GM11168 (cell line): ENCODE results near the gene ZFC3H1.

Experiments used
- in situ Hi-C: fragments of 300-500 bp; cut with MboI; formaldehyde crosslinking; loops from one replicate; pipeline ENCODE4 v1.12.0; 2022; ENCODE audit warnings: low sequenced_read_pairs; ENCODE audit not compliant: unreplicated experiment

Gene ZFC3H1

DNA sequence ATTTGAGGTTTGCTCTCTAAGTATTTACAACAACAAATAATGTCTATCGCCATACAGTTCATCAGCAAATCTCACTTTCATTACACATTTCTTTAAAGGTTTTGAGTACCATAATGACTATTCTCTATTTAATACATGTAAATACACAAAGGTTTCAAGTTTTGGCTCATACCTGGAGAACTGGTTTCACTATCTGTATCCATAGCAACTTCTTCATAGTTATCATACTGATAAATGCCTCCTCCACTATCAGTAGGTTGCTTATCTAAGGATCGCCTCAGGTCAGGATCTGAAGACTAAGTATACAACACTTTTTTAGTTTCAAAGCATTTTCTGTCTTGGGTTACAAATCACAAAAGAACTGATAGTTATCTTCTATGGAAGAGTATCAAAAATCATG, 21.4 kb downstream of the ZFC3H1 start:
- in situ Hi-C loops, result no loop called here

DNA sequence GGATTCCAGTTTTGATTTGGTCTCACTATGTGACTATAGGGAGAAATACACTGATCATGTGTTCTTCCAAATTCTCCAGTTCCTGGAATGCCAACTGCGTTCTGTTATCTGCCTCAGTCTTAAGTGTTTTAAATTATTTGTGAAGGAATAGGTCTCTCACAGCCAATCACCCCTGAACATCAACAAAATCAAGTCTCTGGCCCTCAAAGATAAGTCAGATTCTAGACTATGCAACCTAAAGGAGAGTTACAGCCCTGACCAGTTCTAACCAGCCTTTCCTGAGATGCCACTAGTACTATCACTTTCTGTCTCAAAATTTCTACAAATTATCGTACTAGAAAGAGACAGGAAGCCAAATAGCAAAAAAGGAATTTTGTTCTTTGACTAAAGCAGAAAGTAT, 22.3 kb downstream of the ZFC3H1 start:
- in situ Hi-C loops, result no loop called here

DNA sequence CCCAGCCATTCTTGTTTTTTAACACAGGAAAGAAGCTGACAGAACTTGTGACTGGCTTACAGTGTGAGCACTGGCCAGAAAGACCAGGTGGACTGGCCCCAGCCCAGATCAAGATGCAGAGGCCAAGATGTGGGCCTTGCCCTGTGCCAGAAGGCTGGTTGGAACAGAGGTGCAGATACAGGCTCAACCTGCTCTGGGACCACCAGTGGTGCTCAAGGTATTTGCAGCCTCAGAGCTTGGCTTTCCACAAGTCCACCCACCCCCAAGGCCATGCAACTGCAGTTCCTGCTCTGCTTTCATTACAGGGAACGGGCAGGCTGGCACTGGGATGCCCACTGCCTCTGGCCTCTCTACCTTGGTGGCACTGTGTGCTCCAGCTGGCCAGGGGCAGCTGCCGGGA, 23.3 kb downstream of the ZFC3H1 start:
- in situ Hi-C loops, result no loop called here

DNA sequence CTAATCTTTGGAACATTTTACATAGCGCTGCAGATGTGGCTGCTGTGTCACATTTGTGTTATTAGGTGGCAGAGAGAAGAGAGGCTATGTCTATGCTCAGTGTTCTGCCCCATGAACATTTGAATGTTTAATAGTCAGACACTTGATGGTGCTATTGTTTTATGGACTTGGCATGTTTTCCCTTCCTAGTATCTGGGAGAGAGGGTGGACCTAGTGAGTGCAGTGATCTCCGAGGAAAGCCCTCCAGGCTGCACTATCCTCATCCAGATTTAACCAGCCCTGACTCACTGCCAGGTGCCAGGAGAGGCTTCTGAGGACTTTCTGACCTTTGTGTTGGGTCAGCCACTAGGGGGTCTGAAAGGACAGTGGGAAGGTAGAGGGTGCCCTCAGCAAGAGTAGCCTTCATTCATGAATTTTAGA, 24.3 kb downstream of the ZFC3H1 start:
- in situ Hi-C loops, result no loop called here

DNA sequence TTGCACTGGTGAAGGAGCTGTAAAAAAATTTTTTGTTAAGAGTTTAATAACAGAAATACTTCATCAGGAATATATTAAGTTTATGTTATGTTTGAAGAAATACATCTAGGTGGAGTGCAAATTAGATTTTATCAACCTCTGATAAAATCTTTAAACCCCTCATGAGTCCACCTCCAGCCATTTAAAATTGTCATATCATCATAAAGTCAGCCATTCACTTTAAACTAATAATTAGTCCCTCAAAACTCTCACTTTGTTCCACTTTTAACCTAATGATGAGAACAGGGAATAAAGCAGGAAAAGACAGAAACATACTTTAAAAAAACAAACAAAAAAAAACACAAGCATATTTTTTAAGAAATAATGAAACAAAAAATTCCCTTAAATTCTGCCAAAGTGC, 25.1 kb downstream of the ZFC3H1 start:
- in situ Hi-C loops, result no loop called here

DNA sequence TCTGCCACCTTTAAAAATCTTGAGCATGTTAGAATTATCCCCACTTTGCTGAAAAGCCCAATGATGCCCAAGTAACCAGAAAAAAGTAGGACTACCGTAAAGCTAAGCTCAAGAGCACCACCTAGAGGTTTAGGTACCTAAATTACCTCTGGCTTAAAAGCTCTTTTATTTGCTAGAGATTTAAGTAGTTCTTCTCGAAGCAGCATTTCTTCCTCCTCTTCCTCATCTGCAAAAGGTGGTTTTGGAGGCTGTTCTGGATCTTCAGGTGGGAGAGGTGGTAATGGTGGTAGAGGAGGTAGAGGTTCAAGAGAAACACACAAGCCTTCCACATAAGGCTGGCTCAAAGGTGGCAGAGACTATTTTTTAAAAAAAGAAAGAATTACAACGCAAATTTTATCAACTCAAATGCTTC, 26.9 kb downstream of the ZFC3H1 start:
- in situ Hi-C loops, result no loop called here

DNA sequence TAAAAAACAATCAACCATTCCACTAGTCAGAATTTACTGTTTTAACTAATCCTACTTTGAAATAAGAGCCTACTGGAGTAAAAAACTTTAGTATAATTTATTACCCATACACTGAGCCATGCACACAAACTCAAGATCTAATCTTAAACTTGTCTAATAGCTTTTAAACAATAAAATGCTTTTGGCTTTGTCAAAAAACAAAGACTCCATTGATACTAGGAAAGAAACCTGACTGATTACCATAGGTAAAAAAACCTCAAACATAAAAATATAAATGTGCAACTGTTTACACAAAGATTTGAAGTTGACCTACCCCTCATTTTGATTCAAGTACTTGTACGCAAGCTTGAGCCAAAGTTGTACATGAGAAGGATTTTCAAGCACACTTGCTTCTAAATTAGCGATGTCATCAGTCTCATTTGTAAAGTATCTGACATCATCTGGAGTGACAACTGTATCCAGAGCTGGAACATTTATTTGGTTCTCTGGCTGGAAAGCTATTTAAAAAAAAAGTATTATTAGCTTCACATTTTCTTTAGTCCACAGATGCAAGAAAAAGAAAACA, 36.1 kb downstream of the ZFC3H1 start:
- in situ Hi-C loops, result no loop called here

DNA sequence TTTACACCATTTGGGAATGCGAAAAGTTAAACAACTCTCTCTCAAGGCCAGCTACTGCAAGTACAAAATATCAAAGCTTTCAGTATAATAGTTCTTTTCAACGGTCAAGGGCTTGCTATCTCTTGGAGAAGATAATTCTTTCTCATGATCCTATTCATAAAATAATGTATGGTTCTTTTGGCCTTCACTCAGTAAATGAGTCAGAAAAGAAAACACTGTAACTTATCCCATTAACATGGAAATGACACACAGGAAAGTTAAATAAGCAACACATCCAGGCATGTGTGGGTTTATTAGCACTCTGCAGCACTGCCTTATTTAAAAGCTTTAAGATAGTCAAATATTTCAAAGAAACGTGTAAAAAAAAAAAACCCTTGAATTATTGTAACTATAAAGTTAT, 36.9 kb downstream of the ZFC3H1 start:
- in situ Hi-C loops, result no loop called here

DNA sequence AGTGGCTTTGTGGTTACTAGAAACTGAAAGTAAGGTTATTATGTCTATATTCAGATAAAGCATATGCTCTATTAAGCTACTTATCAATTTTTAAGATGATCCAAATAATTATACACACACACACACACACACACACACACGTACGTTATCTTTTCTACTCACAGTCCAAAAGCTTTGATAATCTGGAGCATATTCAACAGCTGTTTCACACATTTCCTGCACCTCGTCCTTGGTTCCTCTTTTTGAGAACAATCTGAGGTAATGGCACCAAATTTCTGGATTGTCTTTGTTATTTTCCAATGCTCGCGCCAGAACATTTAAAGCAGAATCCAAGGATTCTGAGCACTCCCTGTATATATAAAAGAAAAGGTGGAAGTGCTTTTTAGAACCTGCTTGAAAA, 37.5 kb downstream of the ZFC3H1 start:
- in situ Hi-C loops, result no loop called here

DNA sequence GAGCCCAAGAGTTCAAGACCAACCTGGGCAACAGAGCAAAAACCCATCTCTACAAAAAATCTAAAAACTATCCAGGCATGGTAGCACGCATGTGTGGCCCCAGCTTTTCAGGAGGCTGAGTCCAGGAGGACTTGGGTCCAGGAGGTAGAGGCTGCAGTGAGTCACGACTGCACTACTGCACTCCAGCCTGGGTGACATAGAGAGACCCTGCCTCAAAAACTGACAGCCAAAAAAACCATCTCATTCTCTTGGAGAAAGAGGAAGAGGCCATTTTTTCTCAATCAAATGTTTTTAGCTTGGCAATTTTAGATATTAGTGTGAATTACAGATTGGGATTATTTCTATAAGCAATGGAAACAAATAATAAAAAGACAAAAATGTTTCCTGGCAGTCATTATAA, 38.2 kb downstream of the ZFC3H1 start:
- in situ Hi-C loops, result no loop called here

DNA sequence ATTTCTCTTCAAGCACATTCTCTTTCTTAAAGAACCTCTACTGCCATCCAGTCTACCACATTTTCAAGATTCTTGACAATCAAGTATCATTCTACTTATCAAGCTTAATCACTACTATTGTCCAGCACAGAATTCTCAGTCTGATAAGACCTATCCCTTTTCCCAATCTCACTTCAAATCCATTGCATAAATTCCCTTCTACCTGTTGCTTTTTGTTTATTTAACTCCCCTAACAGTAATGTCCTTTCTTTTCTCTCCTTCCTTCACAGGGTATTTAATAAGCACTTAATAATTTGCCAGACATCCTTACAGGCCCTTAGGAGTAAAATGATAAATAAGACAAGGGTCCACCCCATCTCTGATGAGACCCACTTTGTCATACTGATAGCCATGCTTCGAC, 41.7 kb downstream of the ZFC3H1 start:
- in situ Hi-C loops, result no loop called here

DNA sequence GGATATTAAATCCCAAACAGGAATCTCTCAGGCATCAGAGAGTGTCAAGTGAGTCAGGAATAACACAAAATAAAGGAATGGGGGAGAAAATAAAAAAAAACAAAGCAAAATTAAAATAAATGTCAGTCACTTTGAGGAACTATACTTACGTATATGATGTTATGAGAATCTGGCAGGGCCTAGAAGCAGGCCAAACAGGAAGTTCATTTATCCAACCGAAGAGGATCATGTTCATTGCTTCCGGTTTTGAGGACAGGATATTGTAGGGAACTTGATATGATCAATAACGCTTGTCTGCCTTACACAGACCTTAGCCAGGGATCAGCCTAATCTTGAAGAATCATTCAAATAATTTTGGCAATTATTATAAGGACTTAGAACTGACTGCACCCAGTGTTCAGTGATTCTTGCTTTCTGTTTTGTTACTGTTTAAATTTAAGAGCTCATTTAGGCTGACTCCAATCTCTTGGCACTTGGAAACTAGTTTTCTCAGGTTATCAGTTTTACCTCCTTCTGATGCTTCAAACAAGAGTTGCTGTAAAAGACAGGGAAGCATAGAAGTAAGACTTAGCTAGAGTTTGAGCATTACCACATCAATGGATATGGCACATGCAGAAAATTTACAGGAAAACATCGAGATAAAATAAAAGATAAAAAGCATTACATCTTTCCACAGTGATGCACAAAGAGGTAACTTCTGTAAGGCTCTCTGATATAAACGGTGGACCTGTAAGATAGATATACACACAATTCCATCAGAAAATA, 53.4 kb downstream of the ZFC3H1 start:
- in situ Hi-C loops, result no loop called here

DNA sequence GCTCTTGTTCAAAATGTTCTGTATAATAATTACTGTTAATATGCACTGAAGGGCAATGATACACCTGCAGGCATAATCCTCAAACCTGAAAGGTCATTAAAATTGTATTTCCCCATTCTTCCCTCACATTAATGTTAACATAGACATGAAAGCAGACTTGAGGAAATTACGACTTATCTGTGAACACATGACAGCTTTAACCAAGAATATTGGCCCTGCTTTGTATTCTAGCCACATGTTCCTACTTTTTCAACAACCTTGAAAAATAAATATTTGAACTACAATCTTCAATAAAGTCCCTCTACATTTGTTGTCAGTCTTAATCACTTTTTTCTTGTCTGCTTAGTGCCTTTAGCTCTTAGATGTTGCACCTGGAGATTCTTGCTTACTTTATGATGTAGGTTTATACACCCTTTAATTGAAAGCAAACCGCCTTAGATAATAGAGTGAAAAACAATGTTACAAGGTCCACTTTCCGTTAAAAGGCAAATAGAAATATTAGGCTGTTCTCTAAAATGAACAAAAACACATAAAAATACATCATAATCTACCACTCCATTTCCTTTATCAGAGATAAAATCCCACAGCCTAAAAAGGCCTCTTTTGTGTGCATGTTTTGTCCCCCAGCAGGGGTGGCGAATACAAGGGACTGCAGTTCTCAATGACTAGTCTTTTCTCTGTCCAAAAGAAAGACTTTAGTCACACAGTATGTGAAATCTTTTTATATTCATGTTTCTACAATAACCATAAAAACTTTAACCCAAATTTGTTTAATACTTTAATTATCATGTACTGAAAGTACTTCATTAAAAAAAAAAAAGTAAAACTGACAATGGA, 55.9 kb downstream of the ZFC3H1 start:
- in situ Hi-C loops, result no loop called here

DNA sequence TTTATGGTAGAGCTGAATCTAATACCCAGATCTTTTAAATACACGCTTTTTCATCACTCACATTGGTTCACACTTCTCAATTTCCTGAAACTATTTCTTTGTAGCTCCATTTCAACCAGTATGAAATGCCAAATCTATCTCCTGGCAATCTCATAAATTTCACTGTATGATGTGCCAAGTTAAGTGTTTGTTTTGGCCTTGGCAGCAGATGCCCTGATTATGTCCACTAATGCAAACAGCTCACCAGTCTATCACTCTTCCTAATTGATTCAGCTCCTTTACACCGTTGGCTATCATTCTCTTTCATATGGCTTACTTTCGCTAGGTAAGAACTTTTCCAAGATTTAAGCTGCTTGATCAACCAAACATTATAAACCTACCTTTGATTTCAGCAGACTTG, 58.6 kb downstream of the ZFC3H1 start:
- in situ Hi-C loops, result no loop called here

DNA sequence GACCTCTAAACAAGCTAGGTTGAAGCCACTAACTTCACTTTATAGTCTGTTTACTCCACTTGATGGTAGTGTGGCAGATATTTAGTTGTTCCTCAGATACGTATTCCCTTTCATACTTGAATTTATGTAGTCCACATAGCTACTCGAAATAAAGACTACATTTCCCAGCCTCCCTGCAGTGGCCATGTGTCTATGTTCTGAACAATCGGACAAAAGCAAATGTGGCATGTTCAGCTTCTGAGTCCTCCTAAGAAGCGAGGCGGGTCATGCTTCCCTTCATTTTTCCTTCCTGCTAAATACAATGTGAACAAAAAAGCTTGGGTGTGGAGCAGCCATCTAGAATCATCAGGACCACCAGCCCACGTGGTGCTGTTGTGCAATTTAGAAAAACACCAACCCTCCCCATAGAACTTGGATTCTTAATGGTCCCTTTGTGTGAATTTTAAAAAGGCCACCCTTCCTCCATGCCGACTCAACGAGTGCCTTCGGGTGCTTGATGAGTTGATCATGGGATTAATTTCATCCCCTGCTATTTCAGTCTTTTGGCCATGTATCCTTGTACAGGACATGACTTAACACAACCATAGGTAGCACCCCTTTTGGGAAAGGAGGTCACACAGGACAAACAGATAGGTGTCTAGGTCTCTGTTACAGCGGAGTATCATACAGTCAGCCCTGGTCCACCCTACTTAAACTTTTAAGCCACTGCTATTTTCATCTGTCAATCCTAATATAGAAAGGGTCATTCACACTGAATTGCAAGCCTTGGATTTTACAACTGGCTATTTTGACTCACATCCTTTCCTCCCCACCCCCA, 60.7 kb downstream of the ZFC3H1 start:
- in situ Hi-C loops, result no loop called here

DNA sequence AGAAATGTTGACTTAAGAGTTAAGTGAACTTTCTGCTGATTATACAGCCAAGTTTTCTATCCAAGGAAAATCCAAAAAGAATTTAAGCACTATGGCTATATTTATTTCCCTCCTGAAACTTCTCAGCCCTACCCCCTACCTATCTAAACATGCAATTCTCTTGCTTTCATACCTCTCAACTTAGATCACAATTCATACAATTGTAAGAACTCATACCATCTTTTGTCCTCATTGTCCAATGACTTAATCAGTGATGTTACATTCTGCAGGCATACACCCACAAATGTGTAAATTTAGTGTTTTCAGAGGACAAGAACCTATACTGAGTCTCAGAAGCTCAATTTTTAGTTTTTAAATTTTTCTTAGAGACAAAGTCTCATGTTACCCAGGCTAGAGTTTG, 62.1 kb downstream of the ZFC3H1 start:
- in situ Hi-C loops, result no loop called here

DNA sequence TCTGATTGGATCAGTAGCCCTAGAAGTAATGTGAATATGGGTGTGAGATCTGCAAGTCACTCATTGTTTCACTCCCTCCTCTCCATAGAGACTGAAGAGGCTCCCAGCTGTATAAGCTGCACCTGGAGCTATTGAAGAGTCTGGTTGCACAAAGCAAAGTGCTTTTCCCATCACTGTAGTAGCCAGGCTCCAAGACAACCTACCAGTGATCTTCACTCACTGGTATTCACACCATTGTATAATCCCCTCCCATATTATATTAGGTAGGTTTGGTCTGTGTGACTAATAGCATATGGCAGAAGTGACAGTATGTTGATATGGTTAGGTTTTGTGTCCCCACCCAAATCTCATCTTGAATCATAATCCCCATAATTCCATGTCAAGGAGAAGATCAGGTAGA, 64.4 kb downstream of the ZFC3H1 start:
- in situ Hi-C loops, result no loop called here

DNA sequence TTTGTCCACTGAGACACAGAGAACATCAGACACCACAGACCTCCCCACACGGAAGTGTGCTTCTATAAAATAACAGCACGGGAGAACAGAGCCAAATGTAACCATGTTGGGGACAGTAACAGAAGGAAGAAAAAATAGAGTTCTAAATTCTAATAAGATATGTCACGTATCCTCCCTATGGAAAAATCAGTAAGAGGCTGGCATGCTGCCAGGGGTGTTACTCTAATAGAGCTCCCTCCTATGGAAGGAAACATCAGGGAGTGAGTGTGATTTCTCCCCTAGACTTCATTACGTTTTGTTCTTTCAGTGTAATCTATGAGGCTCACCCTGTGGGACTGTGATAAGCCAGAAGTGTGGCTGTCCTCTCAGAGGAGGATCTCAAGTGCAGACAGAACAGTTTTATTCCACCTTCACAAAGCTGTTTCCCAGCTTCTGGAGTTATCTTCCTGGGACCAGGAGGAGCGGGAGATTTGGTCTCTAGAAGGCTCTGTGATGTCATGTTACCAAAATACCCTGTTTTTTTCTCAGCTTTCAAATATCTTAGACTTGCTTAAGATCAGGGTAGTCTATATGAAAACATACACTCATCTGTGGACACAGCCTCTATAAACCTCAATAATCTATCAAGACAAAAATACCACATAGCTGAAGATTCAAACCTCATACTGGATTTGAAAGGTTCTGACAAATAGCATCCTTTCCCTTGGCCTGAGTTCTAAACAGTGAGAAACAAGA, 69.3 kb downstream of the ZFC3H1 start:
- in situ Hi-C loops, result no loop called here

DNA sequence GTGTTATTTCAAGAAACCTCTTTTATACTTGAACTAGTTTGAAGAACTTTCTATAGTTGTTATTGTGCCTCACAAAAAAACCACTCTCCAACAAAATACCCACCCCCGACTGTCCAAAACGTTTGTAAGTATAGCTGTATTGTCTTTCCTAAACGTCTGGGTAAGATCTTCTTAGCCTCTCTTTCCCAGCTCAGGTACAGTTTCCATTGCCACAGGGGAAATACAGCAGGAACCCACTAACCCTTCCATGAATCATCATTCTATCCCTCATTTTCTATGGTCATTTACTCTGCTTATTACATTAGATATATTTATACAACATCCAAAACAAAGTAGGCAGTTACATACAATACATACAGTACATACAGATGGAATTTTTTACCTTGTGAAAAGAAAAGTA, 70.8 kb downstream of the ZFC3H1 start:
- in situ Hi-C loops, result no loop called here

DNA sequence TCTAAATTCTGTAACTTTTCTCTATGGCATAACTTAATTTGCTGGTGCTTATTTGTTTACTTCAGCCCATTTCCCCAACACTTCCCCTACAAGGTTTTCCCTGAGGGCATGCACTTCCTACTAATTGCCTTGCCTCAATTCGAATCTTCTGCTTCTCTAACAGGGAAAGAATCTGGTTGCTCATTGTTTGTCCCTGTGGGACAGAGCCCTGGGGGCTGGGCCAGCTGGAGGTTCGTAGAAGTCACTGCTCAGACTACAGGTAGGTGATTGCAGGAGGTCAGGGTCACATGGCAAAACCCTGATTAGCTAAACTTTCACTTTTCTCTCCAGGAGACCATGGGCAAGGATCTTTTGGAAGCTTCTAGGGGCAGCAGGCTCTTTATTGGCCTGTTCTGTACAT, 72.0 kb downstream of the ZFC3H1 start:
- in situ Hi-C loops, result no loop called here
